ENCODE results near the gene BCAS3. TPM values are rescaled to one million over a fixed set of nuclear protein-coding genes. Genes with fewer than 3 reads are reported as not detected.
A peak's percentile ranks its signal among the peaks of the same experiment; 100 is the strongest.

The BCAS3 gene
- total and polyA plus RNA-seq, 10 donors = 3.7 to 56.0 (median 42.3) TPM

DNA sequence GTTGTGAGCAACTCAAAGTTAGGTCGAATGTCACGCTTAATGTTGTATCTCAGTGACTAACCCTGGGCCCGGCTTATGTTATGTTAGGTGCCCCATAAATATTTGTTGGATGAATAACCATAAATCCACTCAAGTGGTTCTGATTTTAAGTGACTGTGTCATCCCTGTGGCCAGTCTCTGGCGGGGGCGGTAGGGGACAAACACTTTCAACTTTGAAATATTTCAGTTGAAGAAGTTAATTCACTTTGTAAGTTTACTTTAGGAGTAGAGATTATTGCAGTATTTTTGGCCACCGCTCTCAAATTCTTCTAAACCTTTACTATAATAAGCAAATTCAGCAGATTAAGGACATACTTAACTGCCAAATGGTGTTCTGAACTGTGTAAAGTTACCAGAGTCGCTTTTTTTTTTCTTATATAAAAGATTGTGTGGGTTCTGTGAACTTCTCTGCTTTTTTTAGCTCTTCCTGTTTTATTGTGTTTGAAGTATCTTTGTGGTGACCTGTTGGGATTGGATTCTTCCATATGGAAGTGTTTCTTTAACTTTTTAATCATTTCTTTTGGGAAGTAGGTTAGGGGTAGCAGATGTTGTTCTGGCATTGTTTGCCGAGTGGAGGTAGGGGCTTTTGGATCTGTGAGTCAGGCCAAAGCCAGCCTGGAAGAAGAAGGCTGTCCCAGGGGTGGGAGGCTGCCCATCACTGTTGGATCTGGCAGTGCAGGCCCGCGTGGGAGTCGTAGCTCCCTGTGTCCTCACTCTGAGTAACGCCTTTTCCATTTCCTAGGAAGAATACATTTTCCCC, 660.5 kb downstream of the BCAS3 start:
- intact Hi-C loops (cut with DNase I; ENCODE audit: low total_unique reads) = no loop called here
- TF ChIP-seq, protein P1, sequence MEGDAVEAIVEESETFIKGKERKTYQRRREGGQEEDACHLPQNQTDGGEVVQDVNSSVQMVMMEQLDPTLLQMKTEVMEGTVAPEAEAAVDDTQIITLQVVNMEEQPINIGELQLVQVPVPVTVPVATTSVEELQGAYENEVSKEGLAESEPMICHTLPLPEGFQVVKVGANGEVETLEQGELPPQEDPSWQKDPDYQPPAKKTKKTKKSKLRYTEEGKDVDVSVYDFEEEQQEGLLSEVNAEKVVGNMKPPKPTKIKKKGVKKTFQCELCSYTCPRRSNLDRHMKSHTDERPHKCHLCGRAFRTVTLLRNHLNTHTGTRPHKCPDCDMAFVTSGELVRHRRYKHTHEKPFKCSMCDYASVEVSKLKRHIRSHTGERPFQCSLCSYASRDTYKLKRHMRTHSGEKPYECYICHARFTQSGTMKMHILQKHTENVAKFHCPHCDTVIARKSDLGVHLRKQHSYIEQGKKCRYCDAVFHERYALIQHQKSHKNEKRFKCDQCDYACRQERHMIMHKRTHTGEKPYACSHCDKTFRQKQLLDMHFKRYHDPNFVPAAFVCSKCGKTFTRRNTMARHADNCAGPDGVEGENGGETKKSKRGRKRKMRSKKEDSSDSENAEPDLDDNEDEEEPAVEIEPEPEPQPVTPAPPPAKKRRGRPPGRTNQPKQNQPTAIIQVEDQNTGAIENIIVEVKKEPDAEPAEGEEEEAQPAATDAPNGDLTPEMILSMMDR (IDR thresholded peaks at IDR 0.05 in 8 of 11, conservative IDR thresholded peaks at IDR 0.05 in 3 of 11) = no peak
- TF ChIP-seq POLR2AphosphoS5 (IDR thresholded peaks at IDR 0.05) = peak in 2 of 3 donors; percentile 11 to 24
- Histone ChIP-seq H3K27ac (peak overlapping the region in 5 of 8 donors; percentile 26 to 63 (median 57)), H3K36me3 (no peaks in the 10 kb centered on the region), H3K4me1 (peaks cover 0 to 7% (median 0%) of the 10 kb centered on the region in 6 donors), H3K27me3 (replicated peaks in 1 of 7) (no peaks in the 10 kb centered on the region), H3K4me3 (no peak overlapping the region), H3K9me3 (no peaks in the 10 kb centered on the region)
- no peak for DNase-seq
- 75 to 88% (median 76%) methylated on average over 12 of the region's 12 CpGs for WGBS, 5 donors

DNA sequence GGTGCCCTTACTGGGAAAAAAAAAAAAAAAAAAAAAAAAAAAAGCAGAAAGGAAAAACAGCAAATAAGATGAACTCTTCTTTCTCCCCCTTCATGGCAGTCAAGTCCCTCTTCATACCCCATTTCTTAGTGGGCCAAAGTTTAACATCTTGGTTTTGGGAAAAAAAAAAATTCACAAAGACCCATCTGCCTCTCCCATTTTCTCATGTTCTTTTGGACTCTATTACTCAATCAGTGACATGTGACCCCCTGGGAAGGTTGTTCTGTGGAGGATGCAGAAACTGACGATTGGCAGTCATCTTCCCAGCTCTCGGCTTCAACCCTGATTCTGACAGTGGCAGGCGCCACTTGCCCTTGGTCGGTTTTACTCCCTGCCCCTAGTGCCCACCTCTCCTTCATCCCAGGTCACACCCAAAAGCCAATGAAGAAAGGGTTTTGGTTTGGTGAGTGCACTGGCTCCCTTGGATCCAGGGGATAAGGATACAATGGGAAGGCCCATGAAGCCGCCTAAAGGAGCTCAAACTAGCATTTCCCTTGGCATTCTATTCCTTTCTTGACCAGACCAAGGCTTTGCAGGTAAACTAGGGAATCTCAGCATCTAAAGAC, 661.3 kb downstream of the BCAS3 start:
- intact Hi-C loops (cut with DNase I; ENCODE audit: low total_unique reads) = no loop called here
- H3K4me1 ChIP-seq = peaks cover 0 to 7% (median 0%) of the 10 kb centered on the region in 6 donors

DNA sequence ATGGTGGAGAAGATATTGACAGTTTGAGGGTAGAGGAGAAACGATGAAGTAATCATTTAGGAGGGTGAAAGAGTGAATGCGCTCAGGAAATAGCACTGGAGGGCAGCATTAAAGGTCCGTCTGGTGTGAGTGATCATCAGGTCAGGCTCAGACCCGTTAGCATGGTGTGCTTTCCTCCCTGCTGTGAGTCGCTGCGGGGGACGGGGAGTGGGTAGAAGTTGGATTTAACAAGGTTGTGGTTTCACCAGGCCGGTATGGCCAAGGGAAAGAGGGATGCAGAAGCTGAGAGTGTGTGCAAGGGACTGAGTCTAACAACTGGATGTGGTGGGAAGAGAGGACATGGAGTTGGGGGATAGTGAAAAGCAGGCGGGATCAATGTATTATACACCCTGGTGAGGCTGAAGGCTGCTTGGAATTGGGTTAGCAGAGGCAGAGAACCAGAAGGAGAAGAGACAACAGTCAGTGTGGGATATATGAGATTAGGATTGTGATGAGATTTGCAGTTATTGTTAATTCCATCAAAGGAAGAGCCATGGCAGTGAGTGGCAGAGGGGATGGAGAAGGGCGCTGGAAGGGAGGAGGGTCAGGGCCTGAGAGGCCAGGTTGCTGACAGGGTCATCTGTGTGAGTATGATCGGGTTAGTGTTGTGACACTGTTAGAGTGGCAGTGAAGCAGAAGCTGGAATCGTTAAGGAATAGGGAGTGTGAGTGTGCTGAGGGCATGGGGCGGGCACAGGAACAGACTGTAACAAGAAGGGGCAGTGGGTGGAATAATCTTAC, 663.0 kb downstream of the BCAS3 start:
- WGBS, 5 donors = 83 to 89% (median 87%) methylated on average over 13 of the region's 13 CpGs
- H3K4me1 ChIP-seq = peaks cover 0 to 7% (median 0%) of the 10 kb centered on the region in 6 donors
- no peak for DNase-seq
- intact Hi-C loops (cut with DNase I; ENCODE audit: low total_unique reads) = no loop called here
- H3K27ac ChIP-seq = peak overlapping the region in 2 of 8 donors; percentile 4 to 16
- no peak overlapping the region for H3K4me3 ChIP-seq
- no peaks in the 10 kb centered on the region for H3K9me3 ChIP-seq
- no peaks in the 10 kb centered on the region for H3K36me3 ChIP-seq
- H3K27me3 ChIP-seq (replicated peaks in 1 of 7) = no peaks in the 10 kb centered on the region
- TF ChIP-seq, protein P1 (IDR thresholded peaks at IDR 0.05 in 8 of 11, conservative IDR thresholded peaks at IDR 0.05 in 3 of 11) = no peak
- TF ChIP-seq POLR2AphosphoS5 (IDR thresholded peaks at IDR 0.05) = no peak
- TF ChIP-seq POLR2A (IDR thresholded peaks at IDR 0.05) = no peak

More for the DNA sequence above, 661.3 kb downstream of the BCAS3 start:
- Histone ChIP-seq H3K4me3 (no peak overlapping the region), H3K36me3 (no peaks in the 10 kb centered on the region), H3K9me3 (no peaks in the 10 kb centered on the region), H3K27me3 (replicated peaks in 1 of 7) (no peaks in the 10 kb centered on the region), H3K27ac (peak overlapping the region in 6 of 8 donors; percentile 17 to 63 (median 48))
- TF ChIP-seq, protein P1 (IDR thresholded peaks at IDR 0.05 in 8 of 11, conservative IDR thresholded peaks at IDR 0.05 in 3 of 11) = no peak
- WGBS, 5 donors = 89 to 93% (median 90%) methylated on average over 5 of the region's 5 CpGs
- DNase-seq = no peak

All from spleen (tissue), 11 donors.